ENCODE results near the gene ZNF705A.
"Not testable (repeated sequence)": the region's sequence is repeated elsewhere in the genome, so short reads cannot be mapped to it uniquely, and the experiment has no call there.

Gene ZNF705A

GRCh38 chr12:8141647-8142046 is 15.2 kb upstream of the ZNF705A start:
- not testable (repeated sequence) for H3K27me3 ChIP-seq (ENCODE audit: insufficient read depth, low read depth, severe bottlenecking); DNase-seq; H3K4me3 ChIP-seq (ENCODE audit: low read depth, low read length); H3K9me3 ChIP-seq (ENCODE audit: severe bottlenecking); H3K36me3 ChIP-seq; H3K27ac ChIP-seq

DNA sequence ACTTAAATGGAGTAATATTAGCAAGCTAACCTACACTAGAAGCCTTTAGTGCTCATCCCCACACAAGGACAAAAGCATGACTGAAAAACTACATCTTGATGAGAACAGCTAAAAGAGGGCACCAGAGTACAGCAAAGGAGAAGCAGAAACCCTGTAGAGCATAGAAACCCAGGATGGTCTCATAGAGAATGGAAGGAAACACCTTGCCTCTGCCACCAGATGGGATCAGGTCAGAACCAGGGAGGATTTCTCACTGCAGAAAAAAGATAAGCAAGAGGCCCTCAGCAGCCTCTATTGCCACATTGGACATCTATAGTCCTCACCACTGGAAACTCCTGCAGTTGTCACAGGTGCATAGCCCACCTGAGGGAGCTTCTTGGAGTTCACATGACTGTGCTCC is 13.6 kb upstream of the ZNF705A start:
- TF ChIP-seq CTCF (IDR thresholded peaks at IDR 0.05; ENCODE audit: low read depth, low read length) = no peak
- H3K27ac ChIP-seq = no peak overlapping the region
- DNase-seq = no peak

GRCh38 chr12:8145754-8146441 is 10.9 kb upstream of the ZNF705A start:
- peak; percentile 35 for DNase-seq
- H3K27me3 ChIP-seq (ENCODE audit: insufficient read depth, low read depth, severe bottlenecking) = no peaks in the 10 kb centered on the region
- H3K36me3 ChIP-seq = no peaks in the 10 kb centered on the region
- no peaks in the 10 kb centered on the region for H3K9me3 ChIP-seq (ENCODE audit: severe bottlenecking)
- H3K4me3 ChIP-seq (ENCODE audit: low read depth, low read length) = peak overlapping the region; percentile 39
- TF ChIP-seq CTCF (IDR thresholded peaks at IDR 0.05; ENCODE audit: low read depth, low read length) = no peak
- H3K27ac ChIP-seq = no peak overlapping the region

More for the DNA sequence above, 13.6 kb upstream of the ZNF705A start:
- Histone ChIP-seq H3K9me3 (ENCODE audit: severe bottlenecking) (no peaks in the 10 kb centered on the region), H3K36me3 (no peaks in the 10 kb centered on the region), H3K27me3 (ENCODE audit: insufficient read depth, low read depth, severe bottlenecking) (no peaks in the 10 kb centered on the region), H3K4me3 (ENCODE audit: low read depth, low read length) (no peak overlapping the region)

GRCh38 chr12:8146442-8146771 is 10.4 kb upstream of the ZNF705A start:
- H3K36me3 ChIP-seq = no peaks in the 10 kb centered on the region
- H3K27ac ChIP-seq = no peak overlapping the region
- no peaks in the 10 kb centered on the region for H3K9me3 ChIP-seq (ENCODE audit: severe bottlenecking)
- no peaks in the 10 kb centered on the region for H3K27me3 ChIP-seq (ENCODE audit: insufficient read depth, low read depth, severe bottlenecking)
- no peak for DNase-seq
- H3K4me3 ChIP-seq (ENCODE audit: low read depth, low read length) = peak overlapping the region; percentile 39
- TF ChIP-seq CTCF (IDR thresholded peaks at IDR 0.05; ENCODE audit: low read depth, low read length) = no peak

DNA sequence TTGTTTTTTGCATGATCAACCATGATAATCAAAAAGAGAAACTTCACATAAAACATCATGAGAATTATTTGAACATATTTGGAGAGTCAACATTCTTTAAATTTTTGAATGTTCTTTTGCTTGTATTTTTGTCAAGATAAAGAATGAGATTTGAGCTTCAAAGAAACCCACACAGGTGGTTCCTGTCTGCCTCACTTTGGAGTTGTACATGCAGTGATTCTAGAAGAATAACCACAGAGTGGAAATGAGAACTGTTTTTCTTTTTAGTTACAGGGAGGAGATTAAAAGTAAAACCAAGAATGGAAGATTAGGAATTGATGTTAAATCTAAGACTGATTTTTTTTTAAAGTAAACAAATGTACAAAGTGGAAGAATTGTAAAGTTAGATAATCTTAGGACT is 2.3 kb upstream of the ZNF705A start:
- Histone ChIP-seq H3K27ac (no peak overlapping the region), H3K36me3 (no peaks in the 10 kb centered on the region), H3K9me3 (ENCODE audit: severe bottlenecking) (no peaks in the 10 kb centered on the region), H3K27me3 (ENCODE audit: insufficient read depth, low read depth, severe bottlenecking) (no peaks in the 10 kb centered on the region), H3K4me3 (ENCODE audit: low read depth, low read length) (no peak overlapping the region)
- no peak for DNase-seq
- no peak for TF ChIP-seq CTCF (IDR thresholded peaks at IDR 0.05; ENCODE audit: low read depth, low read length)

DNA sequence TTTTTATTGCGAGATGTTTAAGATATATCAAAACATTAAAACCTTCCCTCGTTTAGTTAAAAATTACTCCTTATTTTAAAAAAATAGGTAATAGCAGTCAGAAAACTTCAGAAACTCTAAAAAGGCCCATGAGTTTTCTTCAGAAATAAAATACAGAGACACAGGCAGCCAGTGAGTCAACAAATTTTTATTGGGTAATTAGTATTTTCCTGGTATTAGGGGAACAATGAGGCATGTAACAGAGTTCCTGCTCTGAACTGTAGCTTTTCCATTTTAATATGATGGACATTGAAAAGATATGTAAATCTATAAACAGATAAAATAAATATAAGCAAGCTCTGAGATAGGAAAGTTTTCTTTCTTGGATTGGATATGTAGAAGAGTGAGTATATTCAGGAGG is 399 bp upstream of the ZNF705A start:
- Histone ChIP-seq H3K4me3 (ENCODE audit: low read depth, low read length) (no peak overlapping the region), H3K36me3 (no peaks in the 10 kb centered on the region), H3K27ac (no peak overlapping the region), H3K27me3 (ENCODE audit: insufficient read depth, low read depth, severe bottlenecking) (no peaks in the 10 kb centered on the region), H3K9me3 (ENCODE audit: severe bottlenecking) (no peaks in the 10 kb centered on the region)
- DNase-seq = no peak
- TF ChIP-seq CTCF (IDR thresholded peaks at IDR 0.05; ENCODE audit: low read depth, low read length) = no peak
